ENCODE results near the gene CEMP1. TPM values are rescaled to one million over a fixed set of nuclear protein-coding genes. Genes with fewer than 3 reads are reported as not detected.

CEMP1 gene
- total RNA-seq, 2 experiments from 2014 or later = 0.25 to 0.55 TPM

DNA sequence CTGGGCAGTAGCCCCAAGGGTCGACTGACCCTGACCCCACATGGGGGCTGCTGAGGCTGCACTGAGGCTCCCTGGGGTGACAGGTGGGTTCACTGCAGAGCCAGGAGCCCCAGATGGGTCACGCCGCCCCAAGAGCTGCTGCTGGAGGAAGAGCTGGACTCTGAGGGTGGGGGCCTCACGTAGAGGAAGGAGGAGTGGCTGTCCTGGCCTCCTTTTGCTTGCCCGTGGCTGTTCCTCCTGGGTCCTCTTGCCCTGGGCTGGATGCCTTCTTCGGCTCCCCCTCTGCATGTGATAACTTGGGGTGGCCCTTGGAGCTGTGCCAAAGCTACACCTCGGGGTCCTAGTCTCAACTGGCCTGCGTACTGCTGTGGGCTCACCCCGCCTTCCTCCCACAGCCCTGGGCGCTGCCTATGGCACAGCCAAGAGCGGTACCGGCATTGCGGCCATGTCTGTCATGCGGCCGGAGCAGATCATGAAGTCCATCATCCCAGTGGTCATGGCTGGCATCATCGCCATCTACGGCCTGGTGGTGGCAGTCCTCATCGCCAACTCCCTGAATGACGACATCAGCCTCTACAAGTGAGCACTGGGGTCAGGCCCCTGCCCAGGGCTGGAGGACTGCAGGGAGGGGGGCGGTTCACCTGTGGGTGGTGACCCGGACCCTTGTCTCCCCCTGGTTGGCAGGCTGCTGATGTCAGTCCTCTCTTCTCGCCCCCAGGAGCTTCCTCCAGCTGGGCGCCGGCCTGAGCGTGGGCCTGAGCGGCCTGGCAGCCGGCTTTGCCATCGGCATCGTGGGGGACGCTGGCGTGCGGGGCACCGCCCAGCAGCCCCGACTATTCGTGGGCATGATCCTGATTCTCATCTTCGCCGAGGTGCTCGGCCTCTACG lies 12.1 kb downstream of the CEMP1 start:
- H3K9me2 ChIP-seq (ENCODE audit: insufficient read depth, low read length) = no peaks in the 10 kb centered on the region
- BruUV-seq (replicated peaks) = no TSS peak
- TF ChIP-seq, protein P1, sequence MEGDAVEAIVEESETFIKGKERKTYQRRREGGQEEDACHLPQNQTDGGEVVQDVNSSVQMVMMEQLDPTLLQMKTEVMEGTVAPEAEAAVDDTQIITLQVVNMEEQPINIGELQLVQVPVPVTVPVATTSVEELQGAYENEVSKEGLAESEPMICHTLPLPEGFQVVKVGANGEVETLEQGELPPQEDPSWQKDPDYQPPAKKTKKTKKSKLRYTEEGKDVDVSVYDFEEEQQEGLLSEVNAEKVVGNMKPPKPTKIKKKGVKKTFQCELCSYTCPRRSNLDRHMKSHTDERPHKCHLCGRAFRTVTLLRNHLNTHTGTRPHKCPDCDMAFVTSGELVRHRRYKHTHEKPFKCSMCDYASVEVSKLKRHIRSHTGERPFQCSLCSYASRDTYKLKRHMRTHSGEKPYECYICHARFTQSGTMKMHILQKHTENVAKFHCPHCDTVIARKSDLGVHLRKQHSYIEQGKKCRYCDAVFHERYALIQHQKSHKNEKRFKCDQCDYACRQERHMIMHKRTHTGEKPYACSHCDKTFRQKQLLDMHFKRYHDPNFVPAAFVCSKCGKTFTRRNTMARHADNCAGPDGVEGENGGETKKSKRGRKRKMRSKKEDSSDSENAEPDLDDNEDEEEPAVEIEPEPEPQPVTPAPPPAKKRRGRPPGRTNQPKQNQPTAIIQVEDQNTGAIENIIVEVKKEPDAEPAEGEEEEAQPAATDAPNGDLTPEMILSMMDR (conservative IDR thresholded peaks at IDR 0.05; ENCODE audit: low read length) = no peak
- no peak for TF ChIP-seq EZH2phosphoT487 (IDR thresholded peaks at IDR 0.05; ENCODE audit: borderline replicate concordance, low read depth, low read length)
- intact Hi-C loops (cut with micrococcal nuclease; ENCODE audit: unreplicated experiment) = no loop called here
- ChIA-PET CTCF (ENCODE audit: unreplicated experiment) (no interaction called here), POLR2A (interaction anchor here (0.6 kb wide), 1 partner anchor 19 kb away, joined by 3 read pairs; the partner anchor contains the start of gene PDPK1)
- H3K9me3 ChIP-seq (ENCODE audit: low read length) = no peaks in the 10 kb centered on the region
- H2AFZ ChIP-seq (ENCODE audit: low read length) = no peak overlapping the region
- DNase-seq (ENCODE audit: low spot score) = no peak
- no peak overlapping the region for H3K27ac ChIP-seq (ENCODE audit: low read depth, low read length, poor library complexity, severe bottlenecking)
- no peak overlapping the region for H3K4me3 ChIP-seq (ENCODE audit: low read depth, low read length, poor library complexity, severe bottlenecking)
- peaks cover 48% of the 10 kb centered on the region for H3K79me2 ChIP-seq (ENCODE audit: insufficient read depth, low read depth, low read length)
- peaks cover 36% of the 10 kb centered on the region for H3K4me1 ChIP-seq (ENCODE audit: insufficient read depth, low read length, poor library complexity, severe bottlenecking)
- no peak overlapping the region for H3K4me2 ChIP-seq (ENCODE audit: low read length)
- peaks cover 9% of the 10 kb centered on the region for H4K20me1 ChIP-seq (ENCODE audit: insufficient read depth, low read length)
- H3K36me3 ChIP-seq (ENCODE audit: insufficient read depth, low read length) = peaks cover 23% of the 10 kb centered on the region; the same call in 1 of the 2 replicates

DNA sequence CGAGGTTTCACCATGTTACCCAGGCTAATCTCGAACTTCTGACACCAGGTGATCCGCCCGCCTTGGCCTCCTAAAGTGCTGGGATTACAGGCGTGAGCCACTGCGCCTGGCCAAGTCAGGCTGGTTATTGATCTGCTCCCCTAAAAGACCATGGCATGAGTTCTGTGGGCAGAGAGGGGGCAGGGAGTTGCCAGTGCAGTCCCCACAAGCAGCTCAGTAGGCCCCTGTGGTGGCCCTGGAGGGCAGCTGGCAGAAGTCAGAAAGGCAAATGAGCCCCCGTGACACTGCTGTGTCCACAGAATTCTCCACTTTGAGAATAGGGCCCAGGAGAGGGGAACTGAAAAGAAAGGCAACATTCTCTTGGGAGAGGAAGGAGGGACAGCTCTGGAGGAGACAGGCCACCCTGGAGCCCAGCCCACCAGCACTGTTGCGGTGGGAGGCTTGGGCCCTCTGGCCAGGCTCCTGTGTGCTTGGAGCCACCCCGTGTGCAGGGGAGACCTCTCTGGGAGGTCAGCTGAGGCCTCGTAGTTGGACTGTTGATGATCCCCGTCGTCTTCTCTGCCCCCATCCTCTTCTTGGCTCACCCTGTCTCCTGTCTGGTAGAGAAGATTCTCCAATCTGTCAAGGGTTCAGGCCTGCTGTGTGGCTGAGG lies 13.1 kb downstream of the CEMP1 start:
- Histone ChIP-seq H3K4me3 (ENCODE audit: low read depth, low read length, poor library complexity, severe bottlenecking) (no peak overlapping the region), H3K4me2 (ENCODE audit: low read length) (no peak overlapping the region), H3K36me3 (ENCODE audit: insufficient read depth, low read length) (peaks cover 13% of the 10 kb centered on the region; the same call in 1 of the 2 replicates), H3K27ac (ENCODE audit: low read depth, low read length, poor library complexity, severe bottlenecking) (no peak overlapping the region), H3K9me2 (ENCODE audit: insufficient read depth, low read length) (no peaks in the 10 kb centered on the region), H3K9me3 (ENCODE audit: low read length) (no peaks in the 10 kb centered on the region), H4K20me1 (ENCODE audit: insufficient read depth, low read length) (peaks cover 9% of the 10 kb centered on the region), H3K4me1 (ENCODE audit: insufficient read depth, low read length, poor library complexity, severe bottlenecking) (peaks cover 39% of the 10 kb centered on the region), H2AFZ (ENCODE audit: low read length) (no peak overlapping the region), H3K79me2 (ENCODE audit: insufficient read depth, low read depth, low read length) (peaks cover 51% of the 10 kb centered on the region)
- no TSS peak for BruUV-seq (replicated peaks)
- CTCF ChIA-PET (ENCODE audit: unreplicated experiment) = no interaction called here
- intact Hi-C loops (cut with micrococcal nuclease; ENCODE audit: unreplicated experiment) = no loop called here
- DNase-seq (ENCODE audit: low spot score) = no peak
- POLR2A ChIA-PET = no interaction called here
- TF ChIP-seq, protein P1 (conservative IDR thresholded peaks at IDR 0.05; ENCODE audit: low read length) = no peak
- no peak for TF ChIP-seq EZH2phosphoT487 (IDR thresholded peaks at IDR 0.05; ENCODE audit: borderline replicate concordance, low read depth, low read length)
